ENCODE data around the gene SUCLA2. TPM values are rescaled to one million over a fixed set of nuclear protein-coding genes. Genes with fewer than 3 reads are reported as not detected.

Gene SUCLA2
- total and polyA plus RNA-seq, 2 donors (not counting 1 experiment from before 2014, with no cell fraction given) = 15.9 to 33.7 TPM

DNA sequence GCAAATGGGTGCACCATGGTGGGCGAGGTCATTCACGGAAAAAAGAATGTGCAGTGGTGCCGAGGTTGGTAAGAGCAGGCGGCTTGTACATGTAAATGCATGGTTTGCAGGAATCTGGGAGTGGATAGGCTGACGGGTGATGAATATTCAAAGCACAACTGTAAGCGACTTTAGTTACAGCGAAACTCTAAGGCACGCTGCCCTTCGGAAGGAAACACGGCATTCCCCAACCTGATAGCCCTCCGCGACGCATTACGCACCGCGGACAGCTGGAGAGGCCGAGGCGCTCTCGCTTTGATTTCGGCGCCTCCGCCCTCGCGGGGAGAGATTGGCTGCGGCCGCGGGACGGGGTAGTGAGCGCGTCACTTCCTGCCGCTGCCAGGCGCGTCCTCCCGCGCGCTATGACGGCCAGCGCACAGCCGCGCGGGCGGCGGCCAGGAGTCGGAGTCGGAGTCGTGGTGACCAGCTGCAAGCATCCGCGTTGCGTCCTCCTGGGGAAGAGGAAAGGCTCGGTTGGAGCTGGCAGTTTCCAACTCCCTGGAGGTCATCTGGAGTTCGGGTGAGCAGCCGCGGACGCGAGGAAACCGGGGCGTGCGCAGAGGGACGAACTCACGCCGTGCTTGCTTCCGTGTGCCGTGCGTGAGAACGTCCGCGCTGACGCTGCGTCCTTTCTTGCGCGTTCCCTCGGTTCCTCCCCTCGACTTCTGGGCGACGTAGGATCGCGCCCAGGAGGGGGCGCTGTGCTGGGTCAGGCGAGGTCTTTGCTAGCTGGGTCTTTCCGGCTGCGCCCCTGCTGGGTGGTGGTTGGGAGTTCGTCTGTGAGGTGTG, 36.5 kb upstream of the SUCLA2 start, which contains the start of gene NUDT15:
Gene NUDT15, plus strand, starts transcription at position 381 of the 828 bp plus-strand sequence. Its CDS starts 21 bp downstream, at position 402.
- H3K4me3 Mint-ChIP-seq = peak within 1 kb of the TSS; percentile 96

More for the DNA sequence above, 36.5 kb upstream of the SUCLA2 start, which contains the start of gene NUDT15:
- Histone ChIP-seq H3K4me1 (ENCODE audit: control insufficient read depth in 2 of 2, insufficient read depth in 2 of 2, low read length in 2 of 2) (peaks cover 13 to 18% of the 10 kb centered on the region in 2 donors), H4K20me1 (ENCODE audit: control insufficient read depth, insufficient read depth, low read length, poor library complexity, severe bottlenecking) (no peaks in the 10 kb centered on the region), H3K36me3 (replicated peaks in 1 of 2; ENCODE audit: control extremely low read depth in 1 of 2, control insufficient read depth in 1 of 2, extremely low read depth in 1 of 2, insufficient read depth in 2 of 2, low read length in 1 of 2) (peaks cover 0 to 6% of the 10 kb centered on the region in 2 experiments), H3K27me3 (replicated peaks in 1 of 4; ENCODE audit: control extremely low read depth in 1 of 4, control insufficient read depth in 3 of 4, insufficient read depth in 4 of 4, low read length in 3 of 4) (no peaks in the 10 kb centered on the region), H2AFZ (ENCODE audit: insufficient read depth, low read depth, low read length, poor library complexity, severe bottlenecking) (peak within 1 kb of the TSS; percentile 94), H3K79me2 (ENCODE audit: control insufficient read depth, insufficient read depth, low read length) (peaks cover 10% of the 10 kb centered on the region), H3K27ac (ENCODE audit: low read length in 2 of 2) (peak within 1 kb of the TSS; percentile 96 to 98), H3K9ac (ENCODE audit: low read length) (peak within 1 kb of the TSS; percentile 96), H3K9me3 (ENCODE audit: control extremely low read depth in 1 of 3, control insufficient read depth in 2 of 3, insufficient read depth in 1 of 3, low read length in 2 of 3) (no peaks in the 10 kb centered on the region), H3K4me2 (replicated peaks; ENCODE audit: low read depth, low read length, poor library complexity, severe bottlenecking) (peak within 1 kb of the TSS; percentile 81), H3K4me3 (ENCODE audit: control extremely low read depth in 1 of 5, extremely low read depth in 1 of 5, insufficient read depth in 1 of 5, low read depth in 2 of 5, low read length in 4 of 5) (peak within 1 kb of the TSS; percentile 84 to 94 (median 92))
- POLR2A ChIA-PET = interaction anchor here (0.7 to 1.9 kb wide), 2 partner anchors 10 to 57 kb away, joined by 3 to 6 read pairs; partner anchors contain the start of gene MED4
- Mint-ChIP-seq H3K4me1 (peaks cover 22% of the 10 kb centered on the region), H3K27me3 (no peaks in the 10 kb centered on the region), H3K27ac (peak within 1 kb of the TSS; percentile 96), H3K9me3 (ENCODE audit: insufficient read depth) (no peaks in the 10 kb centered on the region)
- WGBS (ENCODE audit: insufficient coverage) = under 1% methylated on average over 75 of the region's 82 CpGs
- ATAC-seq (ENCODE audit: low read depth) (peak; percentile 94), DNase-seq (peak; percentile 98)
- CTCF ChIA-PET = interaction anchor here (0.9 to 3.0 kb wide), 13 partner anchors 9 to 732 kb away, joined by 3 to 19 read pairs (median 5); partner anchors contain the start of genes ITM2B, MED4 and RCBTB2
- TF ChIP-seq EZH2 (IDR thresholded peaks at IDR 0.05; ENCODE audit: borderline replicate concordance, insufficient read depth, low read depth, low read length, poor library complexity, severe bottlenecking) = no peak
- TF ChIP-seq, protein P1, sequence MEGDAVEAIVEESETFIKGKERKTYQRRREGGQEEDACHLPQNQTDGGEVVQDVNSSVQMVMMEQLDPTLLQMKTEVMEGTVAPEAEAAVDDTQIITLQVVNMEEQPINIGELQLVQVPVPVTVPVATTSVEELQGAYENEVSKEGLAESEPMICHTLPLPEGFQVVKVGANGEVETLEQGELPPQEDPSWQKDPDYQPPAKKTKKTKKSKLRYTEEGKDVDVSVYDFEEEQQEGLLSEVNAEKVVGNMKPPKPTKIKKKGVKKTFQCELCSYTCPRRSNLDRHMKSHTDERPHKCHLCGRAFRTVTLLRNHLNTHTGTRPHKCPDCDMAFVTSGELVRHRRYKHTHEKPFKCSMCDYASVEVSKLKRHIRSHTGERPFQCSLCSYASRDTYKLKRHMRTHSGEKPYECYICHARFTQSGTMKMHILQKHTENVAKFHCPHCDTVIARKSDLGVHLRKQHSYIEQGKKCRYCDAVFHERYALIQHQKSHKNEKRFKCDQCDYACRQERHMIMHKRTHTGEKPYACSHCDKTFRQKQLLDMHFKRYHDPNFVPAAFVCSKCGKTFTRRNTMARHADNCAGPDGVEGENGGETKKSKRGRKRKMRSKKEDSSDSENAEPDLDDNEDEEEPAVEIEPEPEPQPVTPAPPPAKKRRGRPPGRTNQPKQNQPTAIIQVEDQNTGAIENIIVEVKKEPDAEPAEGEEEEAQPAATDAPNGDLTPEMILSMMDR (IDR thresholded peaks at IDR 0.05) = peak; percentile 97
- intact Hi-C loops (cut with micrococcal nuclease) = loop anchor here (1.0 to 5.0 kb wide), 10 partner anchors 36 to 1755 kb away; partner anchors contain the start of genes CAB39L, FNDC3A, ITM2B and KPNA3
